Astrocyte (in vitro differentiated cells and primary cell): ENCODE results near the gene RAB39A.
A peak's percentile ranks its signal among the peaks of the same experiment; 100 is the strongest.

Experiments
- CTCF ChIP-seq: IDR thresholded peaks from 2 replicates; pipeline ENCODE4 v1.5.1; 2011; ENCODE audit warnings: low read depth, mild to moderate bottlenecking, inconsistent platforms, low read length, moderate library complexity; ENCODE audit not compliant: insufficient read depth
- EZH2 ChIP-seq: IDR thresholded peaks from 2 replicates; pipeline ENCODE4 v1.6.1; 2012; ENCODE audit warnings: mild to moderate bottlenecking, low read length, inconsistent platforms; ENCODE audit not compliant: insufficient read depth

DNA sequence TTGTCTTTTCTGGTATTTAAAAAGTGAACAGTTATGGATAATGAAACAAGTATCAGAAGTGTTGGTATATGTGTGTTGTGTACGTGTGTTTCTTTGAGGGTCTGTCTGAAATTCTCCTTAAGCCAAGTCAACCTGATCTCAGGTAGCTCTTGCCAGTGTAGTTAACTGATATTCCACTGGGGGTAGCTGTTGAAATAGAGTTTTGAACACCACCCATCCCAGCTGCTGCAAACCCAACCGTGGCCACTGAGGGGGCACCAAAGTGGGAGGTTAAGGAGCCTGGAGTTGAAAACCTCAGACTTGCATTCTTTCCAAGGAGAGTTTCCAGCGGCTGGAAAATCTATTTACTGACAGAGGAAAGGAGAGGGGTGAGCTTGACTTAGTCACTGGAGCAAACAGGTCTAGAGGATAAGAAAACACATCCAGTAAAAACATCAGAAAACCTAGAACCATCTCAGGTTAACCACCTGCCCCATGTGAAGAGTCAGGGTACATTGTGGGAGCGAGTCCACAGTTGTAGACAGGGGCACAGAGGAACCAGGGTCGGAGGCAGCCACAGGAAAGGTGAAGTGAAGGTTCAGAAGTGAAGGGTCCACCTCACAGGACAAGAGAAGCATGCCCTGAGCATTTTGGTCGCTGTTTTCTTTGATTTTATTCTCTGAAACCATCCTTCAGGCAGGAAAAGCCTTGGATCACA, 71.7 kb downstream of the RAB39A start:
- TF ChIP-seq CTCF: peak; percentile 50
- TF ChIP-seq EZH2: no peak
